Sigmoid colon (tissue), 4 donors: ENCODE results near the gene SUSD1.

Experiments used
- EP300 ChIP-seq, 4 donors: sonication (generic); formaldehyde crosslinking; IDR thresholded peaks; one replicate each; pipeline ENCODE4 v1.6.1; 2017; ENCODE audit warnings: antibody characterized with exemption in 4 of 4
- POLR2A ChIP-seq, 2 donors: fragments of 450-650 bp; IDR thresholded peaks; one replicate each; pipeline ENCODE4 v1.6.1; 2016; ENCODE audit warnings: antibody characterized with exemption in 2 of 2, mild to moderate bottlenecking in 2 of 2, moderate library complexity in 2 of 2
- TF ChIP-seq, protein P1 (sequence below), 4 experiments: fragments of 450-650 bp in 3 of 4; fragments of 200-600 bp in 1 of 4; IDR thresholded peaks; one replicate each; pipeline ENCODE4 v1.5.1; 2016 to 2019; ENCODE audit warnings: antibody characterized with exemption in 4 of 4, mild to moderate bottlenecking in 3 of 4, moderate library complexity in 2 of 4

DNA sequence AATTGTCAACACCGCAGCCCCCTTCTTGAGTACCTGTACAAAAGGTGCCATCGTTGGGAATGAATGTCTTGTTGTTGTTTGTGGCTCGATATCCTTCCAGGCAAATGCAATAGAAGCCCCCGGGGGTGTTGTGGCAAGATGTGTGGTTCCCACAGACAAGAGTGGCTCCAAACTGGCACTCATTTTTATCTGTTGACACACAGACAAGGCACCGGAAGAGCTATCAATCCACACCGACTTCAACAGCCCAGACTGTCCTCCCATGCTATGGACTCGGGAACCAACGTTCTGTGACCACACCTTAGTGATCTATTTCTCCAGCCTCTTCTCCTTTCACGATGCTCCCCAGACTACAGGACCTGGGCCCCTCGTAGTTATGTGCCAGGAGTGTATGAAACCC, 25.9 kb downstream of the SUSD1 start:
- TF ChIP-seq EP300 (IDR thresholded peaks at IDR 0.05) (no peak), POLR2A (IDR thresholded peaks at IDR 0.05) (no peak)
- TF ChIP-seq, protein P1, sequence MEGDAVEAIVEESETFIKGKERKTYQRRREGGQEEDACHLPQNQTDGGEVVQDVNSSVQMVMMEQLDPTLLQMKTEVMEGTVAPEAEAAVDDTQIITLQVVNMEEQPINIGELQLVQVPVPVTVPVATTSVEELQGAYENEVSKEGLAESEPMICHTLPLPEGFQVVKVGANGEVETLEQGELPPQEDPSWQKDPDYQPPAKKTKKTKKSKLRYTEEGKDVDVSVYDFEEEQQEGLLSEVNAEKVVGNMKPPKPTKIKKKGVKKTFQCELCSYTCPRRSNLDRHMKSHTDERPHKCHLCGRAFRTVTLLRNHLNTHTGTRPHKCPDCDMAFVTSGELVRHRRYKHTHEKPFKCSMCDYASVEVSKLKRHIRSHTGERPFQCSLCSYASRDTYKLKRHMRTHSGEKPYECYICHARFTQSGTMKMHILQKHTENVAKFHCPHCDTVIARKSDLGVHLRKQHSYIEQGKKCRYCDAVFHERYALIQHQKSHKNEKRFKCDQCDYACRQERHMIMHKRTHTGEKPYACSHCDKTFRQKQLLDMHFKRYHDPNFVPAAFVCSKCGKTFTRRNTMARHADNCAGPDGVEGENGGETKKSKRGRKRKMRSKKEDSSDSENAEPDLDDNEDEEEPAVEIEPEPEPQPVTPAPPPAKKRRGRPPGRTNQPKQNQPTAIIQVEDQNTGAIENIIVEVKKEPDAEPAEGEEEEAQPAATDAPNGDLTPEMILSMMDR (IDR thresholded peaks at IDR 0.05): no peak
